Suprapubic skin (tissue), 4 donors: ENCODE results near the gene CCDC88C.

ENCODE experiments used
- CTCF ChIP-seq, 2 donors: fragments of 200-600 bp in 1 of 2; fragments of 450-650 bp in 1 of 2; sonication (generic) in 1 of 2; IDR thresholded peaks; one replicate each; pipeline ENCODE4 v1.5.1; 2016 to 2019; ENCODE audit warnings: antibody characterized with exemption in 2 of 2, mild to moderate bottlenecking in 1 of 2, moderate library complexity in 1 of 2
- EP300 ChIP-seq: sonication (generic); formaldehyde crosslinking; IDR thresholded peaks from one replicate; pipeline ENCODE4 v1.6.1; 2017; ENCODE audit warnings: antibody characterized with exemption
- POLR2AphosphoS5 ChIP-seq, 3 donors: sonication (generic); formaldehyde crosslinking; IDR thresholded peaks; one replicate each; pipeline ENCODE4 v1.6.1; 2017; ENCODE audit warnings: antibody characterized with exemption in 3 of 3

- TF ChIP-seq EP300, result no peak
- TF ChIP-seq POLR2AphosphoS5 (IDR thresholded peaks at IDR 0.05), result no peak
- TF ChIP-seq CTCF (IDR thresholded peaks at IDR 0.05), result no peak
Observed at GRCh38 chr14:91338379-91338778, 79.2 kb downstream of the CCDC88C start.
